ENCODE data around the gene TRERF1. TPM values are rescaled to one million over a fixed set of nuclear protein-coding genes. Genes with fewer than 3 reads are reported as not detected.

Gene TRERF1
- total and polyA plus RNA-seq, 2 of the 8 experiments (the other 6 are each of a cell fraction or from before 2014, with no cell fraction given) = 10.8 to 21.5 TPM

DNA sequence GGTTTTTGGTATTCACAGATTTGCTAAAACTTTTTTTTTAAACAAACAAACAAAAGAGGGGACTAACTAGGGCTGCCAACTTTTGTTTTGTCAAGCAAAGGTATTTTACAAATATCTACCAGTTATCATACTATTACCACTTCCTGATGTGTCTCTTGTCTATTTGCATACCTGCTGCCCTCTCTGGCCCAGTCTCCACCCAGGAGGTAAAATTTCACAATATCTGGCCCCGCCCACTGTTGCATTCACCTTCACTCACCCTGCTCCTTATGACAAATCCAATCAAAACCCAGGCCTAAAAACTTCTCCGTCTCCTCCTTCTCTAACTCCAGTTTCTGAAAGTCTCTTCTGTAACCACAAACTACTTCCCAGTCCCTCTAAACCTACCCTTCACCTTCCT, 82.2 kb downstream of the TRERF1 start (continued):
- TF ChIP-seq CHD7 (IDR thresholded peaks at IDR 0.05; ENCODE audit: insufficient replicate concordance, low read length) (no peak), KDM5A (IDR thresholded peaks at IDR 0.05; ENCODE audit: low read length) (no peak), YY1 (IDR thresholded peaks at IDR 0.05; ENCODE audit: low read depth, low read length) (no peak), POU5F1 (IDR thresholded peaks at IDR 0.05; ENCODE audit: low read depth, low read length) (no peak), POLR2AphosphoS5 (IDR thresholded peaks at IDR 0.05; ENCODE audit: low read depth, low read length) (no peak)
- TF ChIP-seq, protein P1, sequence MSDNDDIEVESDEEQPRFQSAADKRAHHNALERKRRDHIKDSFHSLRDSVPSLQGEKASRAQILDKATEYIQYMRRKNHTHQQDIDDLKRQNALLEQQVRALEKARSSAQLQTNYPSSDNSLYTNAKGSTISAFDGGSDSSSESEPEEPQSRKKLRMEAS (IDR thresholded peaks at IDR 0.05) = no peak

All from H1 (cell line).